Measurements from ENCODE around the gene UNKL.

The UNKL gene

DNA sequence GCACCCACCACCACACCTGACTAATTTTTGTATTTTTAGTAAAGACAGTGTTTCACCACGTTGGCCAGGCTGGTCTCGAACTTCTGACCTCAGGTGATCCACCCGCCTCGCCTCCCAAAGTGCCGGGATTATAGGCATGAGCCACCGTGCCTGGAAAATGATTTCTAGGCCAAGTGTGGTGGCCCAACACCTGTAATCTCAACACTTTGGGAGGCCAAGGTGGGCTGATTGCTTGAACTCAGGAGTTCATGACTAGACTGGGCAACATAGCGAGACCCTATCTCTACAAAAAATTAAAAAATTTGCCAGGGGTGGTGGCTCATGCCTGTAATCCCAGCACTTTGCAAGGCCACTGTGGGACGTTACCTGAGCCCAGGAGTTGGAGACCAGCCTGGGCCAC, 92.1 kb downstream of the UNKL start:
- no peak for DNase-seq

DNA sequence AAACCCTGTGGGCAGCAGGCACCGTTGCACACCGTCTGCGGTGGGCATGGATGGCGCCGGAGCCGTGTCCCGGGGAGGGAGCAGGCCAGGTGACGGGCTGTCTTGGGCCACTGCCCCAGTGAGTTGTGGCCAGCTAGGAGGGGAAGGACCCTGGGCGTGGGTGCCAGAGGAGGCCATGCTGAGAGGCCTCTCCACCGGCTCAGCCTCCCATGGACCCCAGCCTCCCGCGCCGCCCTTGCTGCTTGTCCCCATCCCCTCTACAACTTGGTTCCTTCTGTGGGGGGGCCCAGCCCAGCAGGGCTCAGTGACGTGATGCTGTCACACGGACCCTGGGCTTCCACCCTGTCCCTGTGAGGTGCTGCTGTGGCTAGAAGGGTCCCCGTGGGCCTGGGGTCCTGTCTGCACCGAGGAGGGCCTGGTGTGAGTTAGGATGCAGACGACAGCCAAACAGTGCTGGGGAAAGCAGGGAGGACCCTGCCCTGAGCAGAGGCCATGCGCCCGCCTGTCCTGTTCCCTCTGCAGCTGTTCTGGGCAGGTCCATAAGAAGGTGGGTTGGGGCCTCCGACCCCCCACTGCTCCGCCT, 93.8 kb downstream of the UNKL start:
- no peak for DNase-seq

DNA sequence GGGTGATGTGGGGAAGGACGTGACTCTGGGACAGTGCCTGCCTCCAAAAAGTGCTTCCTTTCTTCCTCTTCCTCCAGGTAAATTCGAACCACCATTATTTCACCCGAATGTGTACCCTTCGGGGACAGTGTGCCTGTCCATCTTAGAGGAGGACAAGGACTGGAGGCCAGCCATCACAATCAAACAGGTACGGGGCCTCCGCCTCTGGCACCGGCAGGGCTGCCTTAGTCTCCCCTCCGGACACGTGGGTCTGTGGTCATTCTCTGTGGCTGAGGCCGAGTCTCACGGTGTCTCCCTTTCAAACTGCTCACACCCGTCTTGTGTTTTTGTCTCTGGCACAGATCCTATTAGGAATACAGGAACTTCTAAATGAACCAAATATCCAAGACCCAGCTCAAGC, 94.4 kb downstream of the UNKL start:
- no peak for DNase-seq

DNA sequence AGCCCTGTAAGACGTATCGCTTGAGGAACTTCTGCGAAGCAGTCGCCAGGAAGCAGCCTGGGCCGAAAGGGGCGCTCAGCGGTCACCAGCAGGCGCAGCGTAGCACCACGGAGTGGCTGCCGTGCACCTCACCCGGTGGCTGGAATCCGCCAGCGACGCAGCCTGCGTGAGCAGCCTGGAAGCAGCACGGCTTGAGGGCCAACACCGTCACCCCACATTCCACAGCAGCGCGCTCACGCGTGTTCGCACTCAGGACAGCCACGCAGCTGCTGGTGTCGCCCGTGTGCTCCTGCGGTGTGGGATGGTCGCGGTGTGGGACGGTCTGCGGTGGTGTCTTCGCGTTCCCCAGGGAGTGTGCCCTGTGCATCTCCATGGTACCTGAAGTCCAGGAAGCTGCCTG, 95.5 kb downstream of the UNKL start:
- DNase-seq: no peak

DNA sequence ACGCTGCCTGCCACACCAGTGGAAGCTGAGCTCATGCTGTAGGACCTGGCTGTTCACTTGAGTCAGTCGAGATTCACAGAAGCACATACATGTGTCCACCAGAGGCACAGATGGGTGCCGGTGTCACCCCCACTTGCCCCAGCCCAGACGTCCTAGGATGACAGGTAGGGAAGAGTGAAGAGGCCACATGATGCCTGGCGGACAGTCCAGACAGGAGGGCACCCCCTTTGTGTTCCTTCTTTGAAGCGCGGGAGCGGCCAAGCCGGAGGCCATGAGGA, 96.3 kb downstream of the UNKL start:
- DNase-seq: no peak

DNA sequence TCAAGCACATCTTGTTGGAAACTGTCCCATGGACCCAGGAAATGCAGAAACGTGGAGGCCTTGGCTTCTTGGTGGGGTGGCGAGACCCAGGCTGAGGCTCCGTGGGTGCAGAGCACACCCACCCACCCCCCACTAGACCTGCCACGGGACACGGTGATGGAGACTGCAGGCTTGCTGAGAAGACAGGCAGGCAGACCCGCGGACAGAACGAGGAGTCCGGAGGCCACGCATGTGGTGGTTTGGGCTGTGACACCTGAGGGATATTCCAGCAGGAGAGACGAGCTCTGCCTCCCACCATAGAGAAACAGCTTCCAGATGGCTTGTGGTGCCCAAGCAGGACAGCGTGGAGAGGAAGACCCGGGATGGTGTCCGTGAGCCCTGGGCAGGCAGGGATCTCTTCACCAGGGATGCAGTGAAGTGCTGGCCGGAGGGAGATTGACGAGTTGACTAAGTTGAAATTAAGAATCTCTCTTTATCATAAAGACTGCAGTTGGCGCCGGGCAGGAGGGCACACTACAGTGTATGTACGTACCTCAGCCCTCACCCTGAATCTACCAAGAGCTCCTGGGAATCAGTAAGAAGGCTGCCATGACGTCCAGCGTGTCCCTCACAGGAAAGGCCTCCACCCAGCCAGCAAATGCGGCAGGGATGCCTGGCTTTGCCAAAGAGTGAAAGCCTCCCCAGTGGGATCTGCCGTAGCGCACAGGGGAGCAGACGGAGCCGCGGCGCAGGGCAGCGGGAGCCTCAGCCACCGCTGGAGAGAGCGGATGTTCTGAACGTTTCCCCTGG, 96.8 kb downstream of the UNKL start:
- DNase-seq: no peak

DNA sequence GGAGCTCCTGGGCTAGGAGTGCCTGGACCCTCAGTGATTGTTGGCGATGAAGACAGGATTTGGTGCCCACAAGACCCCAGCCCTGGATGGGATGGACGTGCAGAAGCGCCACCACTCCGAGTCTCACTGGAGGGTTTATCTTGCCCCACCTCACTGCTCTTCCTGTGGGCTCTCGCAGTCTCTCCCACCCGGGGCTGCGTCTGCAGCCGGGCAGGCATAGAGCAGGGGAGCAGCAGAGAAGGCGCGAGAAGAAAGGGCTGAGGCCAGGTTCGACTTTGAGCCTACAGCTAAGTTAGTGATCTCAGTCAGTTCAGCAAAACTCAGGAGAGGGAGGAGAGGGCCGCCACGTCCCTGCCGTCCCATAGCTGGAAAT, 98.5 kb downstream of the UNKL start:
- DNase-seq: no peak

DNA sequence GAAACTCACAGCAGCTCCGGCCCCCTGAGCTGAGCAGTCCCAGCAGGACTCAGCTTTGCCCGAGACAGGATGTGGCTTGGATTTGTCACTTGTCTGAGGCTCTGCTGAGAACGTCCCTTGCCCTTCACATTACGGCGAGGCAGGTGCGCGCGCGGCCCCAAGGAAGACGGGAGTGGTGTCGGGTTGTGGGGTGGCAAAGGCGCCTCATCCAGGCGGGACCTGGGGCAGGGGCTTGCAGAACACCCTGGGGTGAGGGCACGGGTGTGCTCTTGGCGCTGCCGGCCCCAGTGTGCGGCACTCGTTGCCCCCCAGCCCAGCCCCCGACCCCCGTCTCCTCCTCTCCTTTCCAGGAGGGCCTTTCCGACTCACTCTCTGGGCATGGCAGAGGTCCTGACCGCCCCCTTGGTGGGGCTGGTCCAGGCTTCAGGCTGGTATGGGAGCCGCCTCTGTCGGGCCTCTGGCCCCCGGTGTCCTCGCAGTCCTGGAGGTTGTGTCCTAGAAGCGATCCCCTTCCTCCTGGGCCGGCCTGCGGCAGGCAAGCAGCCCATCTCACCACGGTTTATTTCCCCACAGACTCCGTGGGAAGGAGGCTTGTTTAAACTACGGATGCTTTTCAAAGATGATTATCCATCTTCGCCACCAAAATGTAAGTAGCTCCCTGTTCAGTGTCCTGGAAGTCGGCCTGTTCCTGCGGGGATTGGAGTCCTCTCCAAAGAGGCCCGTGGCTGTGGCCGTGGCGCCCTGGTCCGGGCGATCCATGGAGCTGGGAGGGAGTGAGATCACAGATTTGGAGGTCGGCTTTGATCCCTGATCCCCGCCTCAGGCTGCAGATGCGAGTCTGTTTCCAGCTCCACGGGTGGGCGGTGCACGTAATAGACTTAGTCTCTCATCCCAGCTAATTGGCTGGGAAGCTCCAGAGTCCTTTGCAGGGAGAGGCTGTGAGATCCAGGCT, 99.1 kb downstream of the UNKL start:
- no peak for DNase-seq

DNA sequence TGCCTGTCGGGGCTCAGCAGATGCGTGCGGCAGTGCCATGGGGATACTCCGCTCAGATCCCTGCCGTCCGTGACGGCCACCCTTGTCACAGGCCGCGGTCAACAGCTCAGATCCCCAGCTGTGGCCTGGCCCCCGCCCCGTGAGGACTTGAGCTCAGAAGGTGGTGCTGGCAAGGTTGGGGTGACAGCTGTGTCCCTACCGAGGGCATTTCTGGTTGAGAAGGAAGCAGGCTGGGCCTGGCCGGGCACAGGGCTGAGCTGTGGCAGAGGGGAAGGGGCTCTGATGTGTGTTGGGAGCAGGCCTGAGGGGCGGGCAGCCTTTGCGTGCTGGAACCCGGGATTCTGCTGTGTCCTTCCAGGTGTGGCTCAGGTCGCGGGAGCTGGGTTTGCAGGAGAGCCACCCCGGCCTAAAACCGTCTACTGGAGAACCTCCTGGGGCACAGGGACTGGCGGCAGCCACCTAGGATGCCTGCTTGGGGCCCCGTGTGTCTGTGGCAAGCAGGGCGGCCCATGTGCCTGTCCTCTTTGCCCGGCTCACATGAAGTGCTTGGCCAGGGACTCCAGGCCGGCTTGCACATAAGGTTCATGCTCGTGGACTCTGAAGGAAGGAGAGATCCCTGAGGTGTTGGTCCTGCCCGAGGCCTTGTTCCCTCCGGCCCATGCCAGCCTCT, 100.0 kb downstream of the UNKL start:
- no peak for DNase-seq

DNA sequence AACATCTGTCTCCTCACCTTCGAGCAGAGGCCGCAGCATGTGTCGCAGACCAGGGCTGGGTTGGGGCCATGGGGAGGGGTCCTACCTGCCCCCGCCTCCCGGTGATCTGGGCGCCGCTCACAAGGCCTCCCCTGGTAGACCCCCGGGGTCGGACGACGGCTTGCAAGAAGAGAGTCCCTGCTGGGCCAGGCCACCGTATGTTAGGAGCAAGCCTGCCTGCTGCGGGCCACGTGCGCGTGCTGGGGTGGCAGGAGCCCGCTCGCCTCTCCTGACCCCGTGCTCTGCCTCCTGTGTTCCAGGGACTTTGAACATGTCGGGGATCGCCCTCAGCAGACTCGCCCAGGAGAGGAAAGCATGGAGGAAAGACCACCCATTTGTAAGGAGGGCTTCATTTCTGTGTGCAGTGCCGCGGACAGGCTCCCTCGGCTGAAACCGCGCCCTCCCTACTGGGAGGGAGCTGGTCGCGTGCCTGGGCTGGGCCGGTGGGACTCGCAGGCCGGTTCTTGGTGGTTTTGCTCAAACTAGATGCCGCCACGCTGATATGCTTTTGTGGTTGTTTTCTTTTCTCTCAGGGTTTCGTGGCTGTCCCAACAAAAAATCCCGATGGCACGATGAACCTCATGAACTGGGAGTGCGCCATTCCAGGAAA, 100.7 kb downstream of the UNKL start:
- DNase-seq: no peak

Data from suppressor macrophage treated with lipopolysaccharide for 1 hour (primary cell).